ENCODE data around the gene DNAI1.

DNAI1 gene

GRCh38 chr9:34492051-34492450, 33.4 kb downstream of the DNAI1 start:
- DNase-seq: no peak

- peak; percentile 17 for DNase-seq
Measured at GRCh38 chr9:34493972-34494535, 35.4 kb downstream of the DNAI1 start.

DNA sequence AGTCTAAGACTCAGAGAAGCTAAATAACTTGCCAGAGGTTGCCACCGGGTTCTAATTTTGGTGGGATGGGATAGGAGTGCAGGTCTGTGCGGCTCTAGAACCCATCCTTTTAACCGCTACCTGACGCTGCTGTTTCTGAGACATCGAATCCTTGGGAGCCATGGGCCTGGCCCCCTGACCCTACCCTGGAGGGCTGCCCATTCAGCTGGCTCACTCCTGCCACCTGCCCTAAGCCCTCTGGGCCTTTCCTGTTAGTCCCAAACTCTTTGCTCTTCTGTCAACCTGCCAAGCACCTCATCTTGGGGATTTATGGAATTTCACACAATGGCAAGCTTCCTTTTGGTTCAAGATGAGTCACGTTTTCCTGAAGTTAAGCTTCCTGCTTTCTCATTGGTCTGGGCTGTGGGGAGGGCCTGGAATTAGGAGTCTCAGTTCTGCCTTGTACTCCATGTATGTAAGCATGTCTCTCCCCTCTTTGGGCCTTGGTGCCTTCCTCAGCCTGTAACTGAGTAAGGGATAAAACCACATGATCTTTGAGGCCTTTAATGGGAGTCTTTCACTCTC, 37.6 kb downstream of the DNAI1 start:
- no peak for DNase-seq

DNA sequence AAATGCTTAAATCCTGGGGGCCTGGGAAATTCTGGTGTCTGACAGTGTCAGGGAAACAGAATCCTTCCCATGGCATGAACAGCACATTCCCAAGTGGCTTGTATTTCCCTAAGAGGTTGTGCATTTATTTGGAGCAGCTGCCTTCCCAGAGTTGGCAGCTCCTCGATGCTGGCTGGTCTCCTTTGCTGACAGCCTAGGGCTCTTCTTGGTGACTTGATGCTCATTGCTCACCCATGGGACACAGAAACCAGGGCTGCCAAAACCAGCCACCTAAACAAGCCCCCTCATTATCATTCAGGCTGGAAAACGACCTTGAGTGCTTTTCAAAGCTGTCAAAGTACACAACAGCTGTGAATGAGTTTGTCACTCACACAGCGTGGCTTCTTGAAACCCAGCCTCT, 39.9 kb downstream of the DNAI1 start:
- DNase-seq: no peak

- DNase-seq: no peak
Measured at GRCh38 chr9:34499076-34499475, 40.5 kb downstream of the DNAI1 start.

DNA sequence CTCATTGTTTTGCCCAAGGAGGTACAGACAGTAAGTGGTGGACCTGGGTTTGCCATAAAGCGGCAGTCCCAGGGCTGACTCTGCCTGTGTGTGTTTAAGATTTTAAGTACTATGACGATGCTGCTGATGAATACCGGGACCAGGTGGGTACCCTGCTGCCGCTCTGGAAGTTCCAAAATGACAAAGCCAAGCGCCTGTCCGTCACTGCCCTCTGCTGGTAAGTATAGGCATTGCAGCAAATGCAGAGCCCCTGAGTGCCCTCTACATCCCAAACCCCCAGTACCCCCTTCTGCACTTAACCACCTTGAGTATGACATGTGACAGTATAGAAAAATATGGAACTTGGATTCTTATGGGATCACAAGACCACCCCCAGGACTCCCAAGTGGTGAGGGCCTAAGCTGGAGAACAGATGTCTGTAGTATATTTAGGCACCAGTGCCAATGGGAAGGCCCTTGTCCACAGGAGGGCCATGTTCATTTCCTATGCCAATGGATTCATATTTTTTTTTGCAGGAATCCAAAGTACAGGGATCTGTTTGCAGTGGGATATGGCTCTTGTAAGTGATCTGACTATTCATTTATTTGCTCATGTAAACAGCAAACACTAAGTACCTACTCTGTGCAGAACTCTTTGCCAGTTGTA, 42.1 kb downstream of the DNAI1 start:
- peak; percentile 70 for DNase-seq

DNA sequence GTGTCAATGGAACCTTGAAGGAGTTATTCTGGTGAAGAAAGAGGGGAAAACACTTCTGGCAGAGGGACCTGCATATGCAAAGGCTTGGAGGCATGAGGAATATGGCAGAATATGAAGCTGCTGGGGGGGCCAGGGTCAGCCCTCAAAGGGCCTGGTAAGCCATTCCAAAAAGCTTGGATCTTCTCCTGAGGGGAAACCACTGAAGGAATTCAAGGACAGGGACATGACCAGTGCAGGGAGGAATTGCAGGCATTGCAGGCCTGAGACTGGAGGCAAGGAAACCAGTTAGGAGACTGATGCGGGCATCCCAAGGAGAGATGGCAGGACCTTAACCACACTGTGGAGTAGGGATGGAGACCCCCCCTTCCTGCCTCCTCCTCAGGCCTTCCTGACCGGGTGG, 42.8 kb downstream of the DNAI1 start:
- DNase-seq: no peak

DNA sequence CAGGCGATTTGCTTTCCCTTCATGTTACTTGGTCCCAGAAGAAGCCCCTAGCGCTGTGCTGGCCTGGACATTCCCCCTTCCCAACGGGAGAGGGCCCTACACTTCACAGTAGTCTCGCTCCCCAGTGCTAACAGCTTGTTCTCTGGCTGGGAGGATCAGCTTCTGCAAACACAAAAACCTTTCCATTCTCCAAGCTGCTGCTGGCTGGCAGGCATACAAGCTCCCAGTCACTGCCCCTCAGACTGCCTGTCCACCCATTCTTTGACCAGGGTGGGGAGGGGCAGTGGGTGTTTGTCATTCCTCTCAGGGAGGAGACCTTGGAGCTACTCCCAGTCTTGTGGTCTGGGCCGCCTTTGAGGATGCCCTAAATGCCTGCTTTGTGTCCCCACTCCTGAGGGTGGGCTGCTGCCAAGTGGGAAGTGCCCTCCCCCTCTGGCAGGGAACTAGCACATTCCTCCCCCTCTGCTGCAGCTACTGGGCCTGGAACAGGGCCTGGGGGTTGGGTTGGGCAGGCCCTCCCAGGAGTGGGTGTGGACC, 43.4 kb downstream of the DNAI1 start:
- DNase-seq: no peak

- no peak for DNase-seq
Measured at GRCh38 chr9:34502471-34502870, 43.9 kb downstream of the DNAI1 start.

DNA sequence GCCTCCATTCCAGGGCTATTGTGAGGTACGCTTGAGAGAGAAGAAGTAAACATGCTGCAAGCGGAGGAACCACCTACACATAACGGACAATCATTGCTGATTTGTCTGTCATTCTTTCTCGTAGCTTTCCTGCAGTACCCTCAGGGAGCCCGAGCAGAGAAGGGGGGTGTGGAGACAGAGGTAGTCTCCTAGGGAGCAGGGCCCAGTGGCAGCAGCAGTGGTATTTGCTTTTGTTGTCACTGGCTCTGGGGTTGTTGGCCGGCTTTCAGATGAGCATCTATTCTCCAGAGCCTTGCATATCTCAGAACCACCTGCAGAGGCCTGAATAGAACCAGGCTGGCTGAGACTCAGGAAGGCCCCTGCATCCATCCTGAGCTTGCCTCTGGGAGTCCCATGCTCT, 44.3 kb downstream of the DNAI1 start:
- no peak for DNase-seq

DNA sequence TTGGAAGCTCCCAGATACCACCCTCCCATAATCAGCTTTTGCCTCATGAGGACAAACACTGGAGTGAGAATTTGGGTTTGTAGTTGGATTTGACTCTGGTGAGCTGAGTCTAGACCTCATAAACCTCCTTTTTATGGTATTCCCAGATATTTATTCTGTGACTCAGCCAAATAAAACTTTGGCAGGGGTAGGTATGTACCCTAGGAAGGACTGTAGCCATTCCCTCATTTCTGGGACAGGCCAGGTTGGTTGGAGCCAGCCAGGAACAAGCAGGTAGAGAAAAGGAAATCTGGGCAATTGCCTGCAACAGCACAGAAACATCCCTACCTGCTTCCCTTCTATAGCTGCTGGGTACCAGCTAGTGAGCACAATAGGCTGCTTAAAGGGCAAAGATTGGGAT, 44.8 kb downstream of the DNAI1 start:
- no peak for DNase-seq

DNA sequence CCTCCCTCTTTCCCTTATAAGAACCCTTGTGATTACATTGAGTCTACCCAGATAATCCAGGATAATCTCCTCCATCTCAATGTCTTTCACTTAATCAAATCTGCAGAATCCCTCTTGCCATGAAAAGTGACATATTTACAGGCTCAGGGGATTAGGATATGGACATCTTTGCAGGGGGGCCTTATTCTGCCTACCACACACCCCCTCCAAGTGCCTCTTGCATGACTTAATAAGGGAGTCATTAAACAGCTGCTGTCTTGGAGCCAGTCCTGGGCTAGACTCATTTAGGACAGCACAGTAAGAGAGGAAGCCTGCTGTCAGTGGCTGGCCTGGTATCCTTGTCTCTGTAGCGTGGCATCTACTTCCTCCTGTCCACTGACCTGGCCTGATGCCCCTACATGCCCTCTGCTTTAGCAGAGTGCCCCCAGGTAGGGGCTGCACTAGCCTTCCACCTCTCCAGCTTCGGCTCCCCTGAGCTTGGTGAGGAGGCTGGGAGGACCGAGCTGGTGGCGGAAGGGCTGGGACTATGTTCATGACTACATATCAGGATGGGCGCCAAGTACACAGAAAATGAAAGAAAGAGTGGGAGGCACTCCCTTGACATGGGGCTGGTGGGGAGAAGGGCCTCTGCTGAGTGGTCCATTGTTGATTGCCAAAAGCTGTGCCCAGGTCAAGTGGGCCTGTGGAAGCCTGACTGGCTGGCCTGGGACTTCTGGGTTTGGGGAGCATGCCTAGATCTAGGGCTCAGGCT, 46.9 kb downstream of the DNAI1 start:
- no peak for DNase-seq

- no peak for DNase-seq
Measured at GRCh38 chr9:34506623-34507022, 48.0 kb downstream of the DNAI1 start.

- DNase-seq: no peak
Measured at GRCh38 chr9:34507556-34507955, 49.0 kb downstream of the DNAI1 start.

DNA sequence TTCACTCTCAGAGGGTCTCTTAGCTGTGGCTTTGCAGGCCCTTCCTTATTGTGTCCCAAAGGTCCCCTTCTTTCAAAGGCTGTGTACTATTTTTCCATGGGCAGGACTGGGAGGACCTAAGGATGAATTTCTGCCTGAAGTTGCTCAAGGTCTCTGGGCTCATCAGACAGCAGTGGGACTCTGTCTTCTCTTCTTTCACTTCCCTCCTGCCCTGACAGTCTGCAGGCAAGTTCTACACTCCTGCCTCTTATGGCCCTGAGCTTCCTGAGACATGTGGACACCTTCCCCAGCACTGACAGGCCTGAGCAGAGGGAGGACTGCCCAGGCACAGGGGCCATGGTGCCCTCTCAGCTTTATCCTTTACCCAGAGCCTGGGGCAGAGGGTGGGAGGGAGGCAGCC, 49.4 kb downstream of the DNAI1 start:
- no peak for DNase-seq

GRCh38 chr9:34508463-34508862, 49.9 kb downstream of the DNAI1 start:
- no peak for DNase-seq

GRCh38 chr9:34508951-34509350, 50.3 kb downstream of the DNAI1 start:
- DNase-seq: no peak

DNA sequence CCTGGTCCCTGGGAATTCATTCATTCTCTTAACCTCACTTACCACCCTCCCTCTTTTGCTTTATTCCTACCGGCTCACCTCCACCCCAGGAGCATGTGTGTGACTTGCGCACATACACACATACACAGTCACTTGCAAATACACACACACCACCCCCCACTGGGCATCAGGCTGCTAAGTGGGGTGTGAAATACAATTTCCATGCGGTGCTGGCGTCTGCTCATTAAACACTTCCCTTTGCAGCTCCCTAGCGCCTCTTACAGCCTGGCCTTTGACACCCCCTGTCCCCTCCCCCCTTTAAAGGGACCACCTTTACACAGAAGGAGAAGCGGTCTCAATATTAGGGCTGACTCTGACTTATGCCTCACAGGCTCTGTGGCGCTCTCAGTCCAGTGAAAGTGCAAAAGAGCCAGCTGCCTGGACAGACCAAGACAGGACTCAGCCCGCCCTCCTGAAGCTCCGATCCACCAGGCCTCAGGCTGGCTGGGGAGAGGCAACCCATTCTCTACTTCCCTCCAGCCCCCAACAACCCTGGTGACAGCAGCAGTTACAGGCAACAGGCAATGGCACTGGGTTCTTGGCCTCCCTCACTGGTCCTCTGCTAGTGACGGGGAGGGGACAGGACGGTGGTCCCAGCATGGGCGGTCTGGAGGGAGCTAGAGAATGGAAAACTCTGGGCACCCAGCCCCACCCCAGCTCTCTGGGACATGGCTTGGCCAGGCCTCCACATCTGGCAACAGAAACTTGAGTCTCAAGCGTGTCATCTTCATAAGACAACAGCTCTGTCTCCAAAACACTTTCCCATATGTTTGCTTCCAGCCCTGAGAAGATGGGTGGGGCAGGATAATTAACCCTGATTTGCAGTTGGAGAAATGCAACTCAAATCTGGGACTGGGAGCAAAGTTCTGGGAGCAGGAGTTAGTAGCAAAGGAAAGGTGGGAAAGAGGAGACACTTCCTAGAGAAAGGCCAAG, 52.2 kb downstream of the DNAI1 start:
- no peak for DNase-seq

DNA sequence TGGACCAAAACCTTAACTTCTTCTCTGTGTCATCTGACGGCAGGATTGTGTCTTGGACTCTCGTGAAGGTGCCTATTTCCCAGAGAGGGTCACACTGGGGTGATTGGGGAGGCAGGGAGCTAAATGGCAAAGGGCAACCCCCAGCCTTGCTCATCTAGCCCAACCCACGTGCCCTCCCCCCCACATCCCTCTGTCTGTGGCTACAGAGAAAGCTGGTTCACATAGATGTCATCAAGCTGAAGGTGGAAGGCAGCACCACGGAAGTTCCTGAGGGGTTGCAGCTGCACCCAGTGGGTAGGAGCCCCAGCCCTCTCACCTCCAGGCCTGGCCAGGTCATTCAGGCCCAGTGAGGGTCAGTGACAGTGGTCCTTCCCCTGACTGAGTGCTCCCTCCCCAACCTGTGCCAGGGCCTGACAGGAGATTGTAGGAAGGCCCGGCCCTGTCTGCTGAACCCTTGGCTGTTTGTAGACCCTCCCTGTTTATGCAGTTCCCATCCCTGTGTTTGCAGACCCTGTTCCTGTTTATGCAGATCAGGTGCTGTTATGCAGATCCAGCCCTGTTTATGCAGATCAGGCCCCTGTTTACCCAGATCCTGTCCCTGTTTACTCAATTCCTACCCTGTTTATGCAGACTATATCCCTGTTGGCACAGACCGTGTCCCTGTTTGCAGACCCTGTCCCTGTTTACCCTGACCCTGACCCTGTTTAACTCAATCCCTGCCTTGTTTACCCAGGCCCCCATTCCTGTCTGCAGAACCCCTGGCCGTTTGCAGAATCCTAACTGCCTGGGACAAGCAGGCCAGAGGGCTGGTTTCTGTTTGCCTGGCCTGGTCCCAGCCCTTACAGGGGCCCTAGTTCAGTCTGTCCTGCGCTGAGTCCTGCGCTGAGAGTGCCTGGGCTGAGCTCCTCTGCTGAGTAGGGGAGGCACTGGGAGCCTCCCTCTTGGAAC, 53.8 kb downstream of the DNAI1 start:
- no peak for DNase-seq

GRCh38 chr9:34513567-34514214, 55.1 kb downstream of the DNAI1 start:
- DNase-seq: no peak

GRCh38 chr9:34514401-34514800, 55.8 kb downstream of the DNAI1 start:
- DNase-seq: no peak
